ENCODE measurements around the gene PNMA8C.

GRCh38 chr19:46381346-46381745 lies 47.4 kb downstream of the PNMA8C start:
- TF ChIP-seq SP1 (IDR thresholded peaks at IDR 0.05): no peak
- TF ChIP-seq PKNOX1 (IDR thresholded peaks at IDR 0.05): no peak
- TF ChIP-seq ZNF384 (IDR thresholded peaks at IDR 0.05): no peak
- no peak for TF ChIP-seq FOXA1 (IDR thresholded peaks at IDR 0.05)
- TF ChIP-seq FOXM1 (IDR thresholded peaks at IDR 0.05; ENCODE audit: borderline replicate concordance): no peak
- no peak for TF ChIP-seq HDGF (IDR thresholded peaks at IDR 0.05; ENCODE audit: borderline replicate concordance)
- no peak for TF ChIP-seq NFRKB (IDR thresholded peaks at IDR 0.05)
- TF ChIP-seq ARNT (IDR thresholded peaks at IDR 0.05): no peak
- TF ChIP-seq SUZ12 (IDR thresholded peaks at IDR 0.05): no peak

Data from HEK293T (cell line).